C4-2B (cell line): ENCODE results near the gene IL12RB1.

Experiments used
- H3K27ac ChIP-seq: fragments of 450-650 bp; 2 replicates; pipeline ENCODE4 v1.5.1; 2017
- CTCF ChIP-seq: fragments of 450-650 bp; conservative IDR thresholded peaks from 2 replicates; pipeline ENCODE4 v1.5.1; 2017; ENCODE audit warnings: mild to moderate bottlenecking
- ZFX ChIP-seq: fragments of 450-650 bp; IDR thresholded peaks from 2 replicates; pipeline ENCODE4 v1.6.1; 2017

The IL12RB1 gene

GRCh38 chr19:18068395-18068794 lies 18.3 kb downstream of the IL12RB1 start:
- TF ChIP-seq ZFX (no peak), CTCF (no peak)

GRCh38 chr19:18065173-18065495 lies 21.6 kb downstream of the IL12RB1 start:
- no peak overlapping the region for H3K27ac ChIP-seq
- TF ChIP-seq CTCF, result no peak
- TF ChIP-seq ZFX, result no peak

More at GRCh38 chr19:18068395-18068794, 18.3 kb downstream of the IL12RB1 start:
- no peak overlapping the region for H3K27ac ChIP-seq

- H3K27ac ChIP-seq, result no peak overlapping the region
- TF ChIP-seq CTCF (no peak; the same call in 1 of the 2 replicates), ZFX (no peak)
These were observed 23.3 kb downstream of the IL12RB1 start for GRCh38 chr19:18063463-18063862.

GRCh38 chr19:18062028-18062427 lies 24.7 kb downstream of the IL12RB1 start:
- TF ChIP-seq CTCF (no peak), ZFX (no peak)
- H3K27ac ChIP-seq, result no peak overlapping the region

- no peak overlapping the region for H3K27ac ChIP-seq
- no peak for TF ChIP-seq CTCF
- TF ChIP-seq ZFX, result no peak
These were observed 26.3 kb downstream of the IL12RB1 start for GRCh38 chr19:18060472-18060871.

- no peak for TF ChIP-seq ZFX
- TF ChIP-seq CTCF, result no peak
- no peak overlapping the region for H3K27ac ChIP-seq
These were observed 26.8 kb downstream of the IL12RB1 start for GRCh38 chr19:18059902-18060301.

GRCh38 chr19:18059297-18059696 lies 27.4 kb downstream of the IL12RB1 start:
- no peak overlapping the region for H3K27ac ChIP-seq
- TF ChIP-seq CTCF (no peak), ZFX (no peak)
